Measurements from ENCODE around the gene C4orf54. TPM values are rescaled to one million over a fixed set of nuclear protein-coding genes. Genes with fewer than 3 reads are reported as not detected.

C4orf54 gene
- total RNA-seq, 4 donors from 2014 or later, result 0.21 TPM; not detected in 3

DNA sequence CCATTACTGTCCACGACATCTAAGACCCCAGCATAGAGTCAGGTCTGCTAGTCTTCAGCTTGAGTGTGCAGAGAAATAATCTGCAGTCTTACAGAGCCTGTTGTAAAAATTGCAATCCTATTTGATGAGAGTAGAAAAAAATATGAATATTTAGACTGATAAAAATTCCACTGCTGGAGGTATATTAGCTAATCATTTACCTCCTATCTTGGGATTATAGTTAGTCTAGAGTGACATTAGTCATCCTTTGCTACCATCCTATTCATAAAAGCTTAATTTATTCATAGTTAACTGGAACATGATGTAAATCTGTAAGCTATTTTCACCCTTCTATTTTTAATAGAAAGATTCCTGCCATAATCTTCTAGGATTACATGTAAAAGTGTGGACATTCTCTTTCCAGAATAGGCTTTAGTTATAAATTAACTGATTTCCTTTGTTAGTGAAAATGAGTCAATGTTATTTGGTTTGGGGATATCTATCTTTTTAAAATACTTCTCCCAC lies 26.7 kb downstream of the C4orf54 start:
- Histone ChIP-seq H3K27me3 (no peaks in the 10 kb centered on the region), H3K9me3 (no peaks in the 10 kb centered on the region), H3K4me1 (no peaks in the 10 kb centered on the region), H3K4me3 (no peak overlapping the region), H3K36me3 (no peaks in the 10 kb centered on the region), H3K27ac (no peak overlapping the region)
- TF ChIP-seq, protein P1, sequence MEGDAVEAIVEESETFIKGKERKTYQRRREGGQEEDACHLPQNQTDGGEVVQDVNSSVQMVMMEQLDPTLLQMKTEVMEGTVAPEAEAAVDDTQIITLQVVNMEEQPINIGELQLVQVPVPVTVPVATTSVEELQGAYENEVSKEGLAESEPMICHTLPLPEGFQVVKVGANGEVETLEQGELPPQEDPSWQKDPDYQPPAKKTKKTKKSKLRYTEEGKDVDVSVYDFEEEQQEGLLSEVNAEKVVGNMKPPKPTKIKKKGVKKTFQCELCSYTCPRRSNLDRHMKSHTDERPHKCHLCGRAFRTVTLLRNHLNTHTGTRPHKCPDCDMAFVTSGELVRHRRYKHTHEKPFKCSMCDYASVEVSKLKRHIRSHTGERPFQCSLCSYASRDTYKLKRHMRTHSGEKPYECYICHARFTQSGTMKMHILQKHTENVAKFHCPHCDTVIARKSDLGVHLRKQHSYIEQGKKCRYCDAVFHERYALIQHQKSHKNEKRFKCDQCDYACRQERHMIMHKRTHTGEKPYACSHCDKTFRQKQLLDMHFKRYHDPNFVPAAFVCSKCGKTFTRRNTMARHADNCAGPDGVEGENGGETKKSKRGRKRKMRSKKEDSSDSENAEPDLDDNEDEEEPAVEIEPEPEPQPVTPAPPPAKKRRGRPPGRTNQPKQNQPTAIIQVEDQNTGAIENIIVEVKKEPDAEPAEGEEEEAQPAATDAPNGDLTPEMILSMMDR (IDR thresholded peaks at IDR 0.05), result no peak
- no peak for TF ChIP-seq POLR2A (IDR thresholded peaks at IDR 0.05)
- intact Hi-C loops (cut with DNase I; ENCODE audit: low total_unique reads), result no loop called here
- no peak for DNase-seq

- no peak overlapping the region for H3K27ac ChIP-seq
- TF ChIP-seq, protein P1 (IDR thresholded peaks at IDR 0.05), result no peak
- no peak for TF ChIP-seq POLR2A (IDR thresholded peaks at IDR 0.05)
- H3K4me3 ChIP-seq, result no peak overlapping the region
- no peak for DNase-seq
- intact Hi-C loops (cut with DNase I; ENCODE audit: low total_unique reads), result no loop called here
- H3K27me3 ChIP-seq, result no peaks in the 10 kb centered on the region
- H3K9me3 ChIP-seq, result no peaks in the 10 kb centered on the region
- H3K36me3 ChIP-seq, result no peaks in the 10 kb centered on the region
- H3K4me1 ChIP-seq, result no peaks in the 10 kb centered on the region
These were observed 27.6 kb downstream of the C4orf54 start for GRCh38 chr4:99629962-99630554.

GRCh38 chr4:99628040-99628439 lies 29.6 kb downstream of the C4orf54 start:
- Histone ChIP-seq H3K36me3 (no peaks in the 10 kb centered on the region), H3K4me3 (no peak overlapping the region), H3K27ac (no peak overlapping the region), H3K4me1 (no peaks in the 10 kb centered on the region), H3K27me3 (no peaks in the 10 kb centered on the region), H3K9me3 (no peaks in the 10 kb centered on the region)
- TF ChIP-seq, protein P1 (IDR thresholded peaks at IDR 0.05), result no peak
- no peak for TF ChIP-seq POLR2A (IDR thresholded peaks at IDR 0.05)
- DNase-seq, result no peak
- intact Hi-C loops (cut with DNase I; ENCODE audit: low total_unique reads), result no loop called here

- intact Hi-C loops (cut with DNase I; ENCODE audit: low total_unique reads), result no loop called here
These were observed 32.3 kb downstream of the C4orf54 start for GRCh38 chr4:99625369-99625768.

GRCh38 chr4:99624141-99624719 lies 33.4 kb downstream of the C4orf54 start:
- no peak for DNase-seq
- intact Hi-C loops (cut with DNase I; ENCODE audit: low total_unique reads), result no loop called here
- H3K27ac ChIP-seq, result no peak overlapping the region

More at GRCh38 chr4:99625369-99625768, 32.3 kb downstream of the C4orf54 start:
- Histone ChIP-seq H3K27me3 (no peaks in the 10 kb centered on the region), H3K27ac (no peak overlapping the region), H3K36me3 (no peaks in the 10 kb centered on the region), H3K4me1 (no peaks in the 10 kb centered on the region), H3K4me3 (no peak overlapping the region), H3K9me3 (no peaks in the 10 kb centered on the region)
- DNase-seq, result no peak
- TF ChIP-seq POLR2A (IDR thresholded peaks at IDR 0.05), result no peak
- TF ChIP-seq, protein P1 (IDR thresholded peaks at IDR 0.05), result no peak

More at GRCh38 chr4:99624141-99624719, 33.4 kb downstream of the C4orf54 start:
- no peaks in the 10 kb centered on the region for H3K4me1 ChIP-seq
- no peak for TF ChIP-seq POLR2A (IDR thresholded peaks at IDR 0.05)
- TF ChIP-seq, protein P1 (IDR thresholded peaks at IDR 0.05), result no peak
- no peak overlapping the region for H3K4me3 ChIP-seq
- no peaks in the 10 kb centered on the region for H3K27me3 ChIP-seq
- H3K9me3 ChIP-seq, result no peaks in the 10 kb centered on the region
- H3K36me3 ChIP-seq, result no peaks in the 10 kb centered on the region

Data from uterus (tissue), 4 donors.